ENCODE results near the gene UGT2B17.
"Not testable (repeated sequence)": the region's sequence is repeated elsewhere in the genome, so short reads cannot be mapped to it uniquely, and the experiment has no call there.

The UGT2B17 gene

GRCh38 chr4:68576272-68577125 is at the start of gene UGT2B17:
UGT2B17 (minus strand) TSS chr4:68576322; CDS start chr4:68568484, 7,838 bp downstream.
- no peak for DNase-seq

- DNase-seq, result not testable (repeated sequence)
These were observed 46.6 kb upstream of the UGT2B17 start for GRCh38 chr4:68622731-68623130.

DNA sequence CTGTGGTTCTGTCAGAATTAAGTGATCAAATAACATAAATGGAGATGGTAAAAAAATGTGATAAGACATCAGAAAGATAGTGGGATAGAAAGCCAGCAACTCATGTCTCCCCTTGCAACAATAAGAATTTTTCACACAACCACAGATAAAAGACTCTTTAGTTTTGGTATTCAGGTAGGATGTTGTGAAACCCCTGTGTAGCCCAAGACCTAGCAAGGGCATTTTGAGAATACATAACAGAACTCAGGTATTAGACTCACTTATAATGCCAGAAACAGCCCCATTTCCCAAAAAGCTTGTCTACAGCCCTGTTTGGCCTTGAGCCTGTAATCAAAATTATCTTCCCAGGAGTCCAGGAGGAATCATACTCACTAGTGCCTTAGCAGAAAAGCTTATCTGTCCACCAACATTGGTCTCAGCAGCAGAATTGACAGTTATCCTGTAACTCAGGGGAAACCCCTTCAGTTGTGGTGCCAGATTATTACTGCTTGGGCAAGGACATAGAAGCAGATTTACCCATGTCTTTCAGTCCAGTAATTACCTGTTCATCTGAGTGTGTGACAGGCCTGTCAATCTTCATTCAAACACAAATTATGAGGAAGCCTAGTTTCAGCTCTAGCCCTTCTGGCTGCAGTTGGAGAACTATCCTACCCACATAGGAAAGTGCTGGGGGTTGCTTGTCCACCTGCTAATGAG is 41.0 kb upstream of the UGT2B17 start:
- DNase-seq, result no peak

GRCh38 chr4:68615699-68616422 is 39.7 kb upstream of the UGT2B17 start:
- DNase-seq, result no peak

GRCh38 chr4:68613752-68614151 is 37.6 kb upstream of the UGT2B17 start:
- no peak for DNase-seq

- no peak for DNase-seq
These were observed 30.1 kb upstream of the UGT2B17 start for GRCh38 chr4:68606240-68606639.

- DNase-seq, result no peak
These were observed 23.0 kb upstream of the UGT2B17 start for GRCh38 chr4:68599150-68599549.

- DNase-seq, result no peak
These were observed 21.4 kb upstream of the UGT2B17 start for GRCh38 chr4:68597482-68597881.

- DNase-seq, result no peak
These were observed 18.6 kb upstream of the UGT2B17 start for GRCh38 chr4:68594678-68595077.

DNA sequence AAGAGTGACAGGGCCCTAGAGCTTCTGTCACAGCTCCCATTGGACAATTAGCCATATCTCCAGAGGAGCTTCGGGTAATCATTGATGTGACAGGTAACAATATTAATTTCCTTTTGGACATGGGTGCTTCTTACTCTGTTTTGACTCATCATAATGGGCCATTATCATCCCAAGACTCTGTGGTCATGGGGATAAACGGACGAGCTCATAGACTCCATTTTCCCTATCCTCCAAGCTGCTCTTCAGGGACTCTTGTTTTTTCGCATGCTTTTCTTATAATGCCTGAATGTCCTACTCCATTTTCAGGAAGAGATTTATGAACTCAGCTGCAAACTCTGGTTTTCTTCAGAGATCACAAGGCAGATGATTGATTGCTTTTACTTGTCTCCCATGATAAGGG is 17.0 kb upstream of the UGT2B17 start:
- no peak for DNase-seq

DNA sequence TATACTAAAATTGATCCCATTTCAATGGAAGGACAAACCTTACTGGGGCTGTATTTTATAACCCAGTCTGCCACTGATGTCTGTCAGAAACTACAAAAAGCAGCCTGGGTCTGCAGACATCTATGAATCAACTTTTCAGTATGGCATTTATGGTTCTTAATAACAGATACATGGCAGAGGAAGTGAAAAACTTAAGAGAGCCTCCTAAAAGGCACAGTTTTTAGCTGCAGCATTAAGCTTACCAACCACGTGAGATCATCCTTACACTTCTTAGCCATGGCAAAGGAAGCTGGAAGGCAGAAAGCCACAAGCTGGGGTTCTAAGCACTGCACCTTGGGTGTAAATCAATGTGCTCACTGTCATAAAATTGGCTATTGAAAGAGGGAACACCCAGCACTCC is 16.6 kb upstream of the UGT2B17 start:
- no peak for DNase-seq

- DNase-seq, result no peak
These were observed 15.1 kb upstream of the UGT2B17 start for GRCh38 chr4:68591204-68591603.

GRCh38 chr4:68589790-68590189 is 13.7 kb upstream of the UGT2B17 start:
- DNase-seq, result no peak

DNA sequence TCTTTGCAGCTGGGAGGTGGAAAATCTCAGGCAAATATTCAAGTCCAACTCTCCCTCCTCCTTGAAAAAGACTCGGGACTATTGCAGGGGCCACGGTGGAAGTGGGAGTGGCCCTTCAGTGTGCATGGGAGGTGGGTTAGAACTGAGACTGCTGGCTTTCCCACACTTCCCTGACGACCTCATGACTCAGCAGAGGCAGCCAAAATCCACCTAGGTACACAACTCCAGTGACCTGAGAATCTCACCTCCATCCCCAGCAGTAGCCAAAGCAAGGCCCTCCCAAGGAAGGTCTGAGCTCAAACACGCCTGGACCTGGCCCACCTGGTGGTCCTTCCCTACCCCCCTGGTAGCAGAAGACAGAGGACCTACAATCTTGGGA is 6.2 kb upstream of the UGT2B17 start:
- DNase-seq, result no peak

DNA sequence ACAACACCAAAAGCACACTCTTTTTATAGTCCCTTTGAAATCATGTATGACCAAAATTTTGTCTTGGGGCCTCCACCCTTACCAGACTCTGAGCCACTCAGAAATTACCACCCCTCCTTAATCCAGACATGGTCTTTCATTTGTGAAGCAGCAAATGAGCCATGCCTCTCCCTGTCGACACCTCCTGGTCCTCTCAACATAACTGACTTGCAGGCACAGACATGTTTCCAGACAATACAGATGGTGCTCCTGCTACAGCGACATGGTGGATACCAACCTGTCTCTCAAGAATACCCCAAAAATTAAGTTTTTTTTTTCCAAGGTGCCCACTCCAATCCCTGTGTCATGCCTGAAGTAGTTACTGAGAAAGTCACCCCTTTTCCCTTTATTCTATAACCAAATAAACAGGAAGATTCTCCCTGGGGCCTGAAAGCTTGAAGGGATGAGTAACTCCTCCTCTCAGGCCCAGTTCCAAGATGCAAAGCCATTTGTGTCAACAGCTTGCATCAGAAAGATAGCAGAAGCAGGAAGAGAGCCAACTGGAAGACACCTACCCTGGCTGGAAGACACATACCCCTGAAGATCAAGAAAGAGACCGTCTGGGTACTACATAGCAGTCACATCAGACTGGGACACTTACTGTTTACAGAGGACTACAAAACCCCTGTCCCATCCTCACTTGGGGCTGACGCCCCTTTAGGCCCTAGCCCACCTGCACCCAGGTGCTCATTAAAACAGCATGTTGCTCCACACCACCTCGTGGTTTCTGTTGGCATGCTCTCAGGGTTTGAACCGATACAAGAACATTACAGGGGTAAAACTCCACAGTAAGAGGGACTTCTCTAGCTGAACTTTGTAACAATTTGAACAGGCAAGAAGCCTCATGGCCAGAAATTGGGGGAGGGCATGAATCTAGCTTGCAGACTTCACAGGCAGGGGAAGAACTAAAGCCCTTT is 5.5 kb upstream of the UGT2B17 start:
- no peak for DNase-seq

- no peak for DNase-seq
These were observed 1.5 kb upstream of the UGT2B17 start for GRCh38 chr4:68577590-68577989.

DNA sequence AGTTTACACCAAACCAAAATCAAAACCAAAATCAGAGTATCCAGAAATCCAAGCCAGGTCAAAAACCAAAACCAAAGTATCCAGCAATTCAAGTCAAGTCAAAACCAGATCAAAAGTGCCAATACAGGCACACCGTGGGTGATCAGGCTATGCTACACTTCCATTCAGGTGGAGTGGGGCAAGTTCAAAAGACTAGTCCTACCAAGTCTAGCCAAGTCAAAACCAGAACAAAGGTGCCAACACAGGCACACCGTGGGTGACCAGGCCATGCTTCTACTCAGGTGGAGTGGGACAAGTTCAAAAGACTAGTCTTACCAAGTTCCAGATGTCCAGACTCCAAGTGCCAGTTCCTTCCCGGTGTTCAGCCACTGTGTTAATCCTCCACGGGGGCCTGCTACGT is 486 bp downstream of the UGT2B17 start:
- not testable (repeated sequence) for DNase-seq

DNA sequence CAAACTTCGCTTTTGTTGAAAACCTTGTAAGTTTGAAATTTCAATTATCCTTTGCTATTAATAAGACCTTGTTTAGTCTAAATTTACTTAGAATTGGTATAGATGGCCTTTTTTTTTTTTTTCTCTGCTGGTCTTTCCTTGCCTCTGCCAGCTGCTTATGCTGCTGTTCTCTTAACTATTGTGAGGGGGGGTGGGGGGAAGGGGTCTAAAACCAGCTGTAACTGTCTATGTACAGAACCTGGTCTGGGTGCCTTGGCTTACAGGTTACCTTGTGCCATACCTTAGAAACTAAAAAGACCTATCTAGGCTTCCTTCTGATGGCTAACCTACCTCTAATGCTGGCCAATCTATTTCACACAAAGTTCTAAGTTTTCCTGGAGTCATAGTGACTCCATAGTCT is 1.0 kb downstream of the UGT2B17 start:
- no peak for DNase-seq

DNA sequence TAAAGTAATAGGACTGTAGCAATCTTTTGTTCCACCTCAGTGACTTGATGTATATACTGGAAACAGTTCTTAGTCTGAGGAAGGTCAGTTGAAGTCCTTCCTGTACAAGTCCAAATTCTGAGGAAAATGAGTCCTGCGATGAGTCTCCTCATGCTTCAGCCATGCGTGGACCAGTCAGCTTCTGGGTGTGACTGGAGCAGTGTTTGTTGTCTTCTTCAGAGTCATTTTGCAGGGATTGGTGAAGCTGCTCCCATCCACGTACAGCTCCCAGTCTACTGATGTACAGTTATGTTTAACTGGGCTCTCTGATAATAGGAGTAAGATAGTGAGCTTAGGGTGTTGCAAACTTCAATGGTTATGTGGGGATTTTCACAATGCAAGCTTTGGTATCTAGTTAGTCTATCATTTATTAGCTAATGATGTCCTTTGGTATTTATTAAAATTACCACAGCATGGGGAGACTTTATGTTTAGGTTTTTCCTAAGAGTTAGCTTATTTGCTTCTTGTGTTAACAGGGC is 3.4 kb downstream of the UGT2B17 start:
- DNase-seq, result no peak

- DNase-seq, result no peak
These were observed 6.0 kb downstream of the UGT2B17 start for GRCh38 chr4:68570122-68570507.

GRCh38 chr4:68569466-68570121 is 6.5 kb downstream of the UGT2B17 start:
- no peak for DNase-seq

DNA sequence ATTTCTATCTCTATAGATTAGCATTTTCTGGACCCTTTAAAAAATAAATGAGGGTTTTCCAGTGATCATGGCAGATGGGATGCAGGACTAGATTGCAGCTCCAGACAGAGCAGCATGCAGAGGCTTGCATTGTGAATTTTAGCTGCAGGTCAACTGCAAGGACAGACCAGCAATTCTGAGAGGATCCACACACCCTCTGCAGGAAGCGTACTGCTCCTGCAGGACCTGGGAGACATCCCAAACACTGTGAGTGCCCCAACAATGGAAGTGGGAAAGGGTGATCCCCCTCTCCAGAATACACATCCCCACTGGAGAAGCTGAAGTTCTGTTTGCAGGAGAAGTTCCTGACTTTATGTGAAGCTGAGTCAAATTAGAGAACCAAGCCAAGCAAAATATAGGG is 7.1 kb downstream of the UGT2B17 start:
- not testable (repeated sequence) for DNase-seq

Data from CD4-positive, alpha-beta T cell treated with Interleukin-21 for 1 hour (primary cell).